ENCODE data around the gene ZRANB1.

ZRANB1 gene

GRCh38 chr10:125008689-125009638 is 67.0 kb downstream of the ZRANB1 start:
- DNase-seq = no peak

GRCh38 chr10:125009661-125010161 is 67.8 kb downstream of the ZRANB1 start:
- no peak for DNase-seq

GRCh38 chr10:125010362-125010761 is 68.4 kb downstream of the ZRANB1 start:
- no peak for DNase-seq

GRCh38 chr10:125011171-125011925 is 69.4 kb downstream of the ZRANB1 start:
- DNase-seq = no peak

GRCh38 chr10:125011926-125012705 is 70.2 kb downstream of the ZRANB1 start:
- DNase-seq = no peak

- no peak for DNase-seq
These were observed 71.1 kb downstream of the ZRANB1 start for GRCh38 chr10:125012851-125013528.

GRCh38 chr10:125013529-125013872 is 71.6 kb downstream of the ZRANB1 start:
- DNase-seq = no peak

GRCh38 chr10:125014086-125014830 is 72.3 kb downstream of the ZRANB1 start:
- DNase-seq = no peak

- no peak for DNase-seq
These were observed 73.0 kb downstream of the ZRANB1 start for GRCh38 chr10:125014836-125015355.

- peak; percentile 6 to 28 for DNase-seq
These were observed 73.5 kb downstream of the ZRANB1 start for GRCh38 chr10:125015356-125015944.

GRCh38 chr10:125016123-125016522 is 74.2 kb downstream of the ZRANB1 start:
- DNase-seq = no peak

GRCh38 chr10:125016611-125017202 is 74.8 kb downstream of the ZRANB1 start:
- DNase-seq = no peak

- DNase-seq = no peak
These were observed 75.8 kb downstream of the ZRANB1 start for GRCh38 chr10:125017547-125018298.

- DNase-seq = no peak
These were observed 76.7 kb downstream of the ZRANB1 start for GRCh38 chr10:125018576-125019143.

GRCh38 chr10:125020386-125020785 is 78.5 kb downstream of the ZRANB1 start:
- DNase-seq = no peak

- no peak for DNase-seq
These were observed 78.9 kb downstream of the ZRANB1 start for GRCh38 chr10:125020871-125021270.

GRCh38 chr10:125021686-125022344 is 79.9 kb downstream of the ZRANB1 start:
- no peak for DNase-seq

GRCh38 chr10:125022671-125023070 is 80.7 kb downstream of the ZRANB1 start:
- DNase-seq = no peak

GRCh38 chr10:125023255-125023654 is 81.3 kb downstream of the ZRANB1 start:
- no peak for DNase-seq
